GM19324 (cell line): Measurements from ENCODE around the gene NMRAL1.
A peak's percentile ranks its signal among the peaks of the same experiment; 100 is the strongest.

Experiments used
- ATAC-seq: cut with Tn5 transposase; IDR thresholded peaks from one replicate; pipeline ENCODE4 v1.9.1; 2021; ENCODE audit warnings: mild to moderate bottlenecking, moderate library complexity; ENCODE audit not compliant: unreplicated experiment, low FRiP score

Gene NMRAL1

GRCh38 chr16:4505356-4506147 lies 31.1 kb upstream of the NMRAL1 start:
- ATAC-seq = no peak

- no peak for ATAC-seq
Measured at GRCh38 chr16:4501071-4501478, 26.6 kb upstream of the NMRAL1 start.

- no peak for ATAC-seq
Measured at GRCh38 chr16:4500272-4500671, 25.8 kb upstream of the NMRAL1 start.

GRCh38 chr16:4499196-4499555 lies 24.8 kb upstream of the NMRAL1 start:
- no peak for ATAC-seq

- ATAC-seq = no peak
Measured at GRCh38 chr16:4498546-4499195, 24.2 kb upstream of the NMRAL1 start.

GRCh38 chr16:4496305-4496704 lies 21.9 kb upstream of the NMRAL1 start:
- ATAC-seq = no peak

GRCh38 chr16:4495766-4496165 lies 21.3 kb upstream of the NMRAL1 start:
- ATAC-seq = no peak

- no peak for ATAC-seq
Measured at GRCh38 chr16:4494746-4495490, 20.5 kb upstream of the NMRAL1 start.

- ATAC-seq = no peak
Measured at GRCh38 chr16:4491898-4492297, 17.5 kb upstream of the NMRAL1 start.

GRCh38 chr16:4489030-4489429 lies 14.6 kb upstream of the NMRAL1 start:
- no peak for ATAC-seq

GRCh38 chr16:4488499-4488967 lies 14.1 kb upstream of the NMRAL1 start:
- no peak for ATAC-seq

- ATAC-seq = no peak
Measured at GRCh38 chr16:4487955-4488498, 13.6 kb upstream of the NMRAL1 start.

GRCh38 chr16:4486126-4486893 lies 11.9 kb upstream of the NMRAL1 start:
- ATAC-seq = no peak

- no peak for ATAC-seq
Measured at GRCh38 chr16:4481963-4482362, 7.5 kb upstream of the NMRAL1 start.

GRCh38 chr16:4481526-4481925 lies 7.1 kb upstream of the NMRAL1 start:
- ATAC-seq = no peak

GRCh38 chr16:4477966-4478365 lies 3.5 kb upstream of the NMRAL1 start:
- ATAC-seq = no peak

GRCh38 chr16:4475880-4476788 lies 1.7 kb upstream of the NMRAL1 start, which contains the start of gene HMOX2:
Gene HMOX2 (plus strand): TSS chr16:4476398. CDS start chr16:4505525, 29,127 bp downstream.
- ATAC-seq = peak; percentile 92

GRCh38 chr16:4472880-4473279 lies 1.5 kb downstream of the NMRAL1 start:
- ATAC-seq = no peak

GRCh38 chr16:4471869-4472268 lies 2.6 kb downstream of the NMRAL1 start:
- ATAC-seq = no peak
